HEK293 (cell line): ENCODE data around the gene ZFYVE21.

Experiments used
- CTCF ChIA-PET: fragments of 350-600 bp; formaldehyde crosslinking; extraction: SDS; loops from one replicate; lab custom pipeline; 2021; ENCODE audit warnings: antibody characterized with exemption; lab: Yijun Ruan, JAX
- POLR2A ChIA-PET: fragments of 300-600 bp; formaldehyde crosslinking; extraction: SDS; loops from one replicate; lab custom pipeline; 2020; ENCODE audit warnings: antibody characterized with exemption, inconsistent platforms; lab: Yijun Ruan, JAX
- H3K27ac ChIP-seq: fragments of 200-500 bp; sonication (Bioruptor generic); 2 replicates; pipeline ENCODE4 v1.5.1; 2014; ENCODE audit warnings: low read depth, low read length, control low read depth, inconsistent platforms; ENCODE audit errors: extremely low read depth
- H3K36me3 ChIP-seq, 2 experiments: fragments of 200-500 bp in 1 of 2; sonication (Bioruptor generic) in 1 of 2; 1 replicate in 1 of 2; 2 replicates in 1 of 2; pipeline ENCODE4 v1.5.1; 2014 to 2017; ENCODE audit warnings: inconsistent platforms in 2 of 2, low read length in 2 of 2; ENCODE audit not compliant: control insufficient read depth in 2 of 2, insufficient read depth in 1 of 2
- H3K4me1 ChIP-seq: fragments of 200-500 bp; sonication (Bioruptor generic); 2 replicates; pipeline ENCODE4 v1.5.1; 2014; ENCODE audit warnings: mild to moderate bottlenecking, low read length, inconsistent platforms; ENCODE audit not compliant: control insufficient read depth, insufficient read depth
- H3K4me3 ChIP-seq: 2 replicates; pipeline ENCODE4 v1.5.1; 2011; ENCODE audit warnings: low read depth, mild to moderate bottlenecking, control low read depth, low read length, moderate library complexity
- H3K9me3 ChIP-seq: fragments of 200-500 bp; sonication (Bioruptor generic); 2 replicates; pipeline ENCODE4 v1.5.1; 2014; ENCODE audit warnings: low read depth, low read length, inconsistent platforms; ENCODE audit not compliant: control insufficient read depth, insufficient read depth
- EGR2 ChIP-seq: fragments of 450-650 bp; formaldehyde crosslinking; IDR thresholded peaks from 2 replicates; pipeline ENCODE4 v1.5.1; 2016; ENCODE audit warnings: low read depth, missing biosample characterization, missing genetic modification characterization
- HOXD13 ChIP-seq: sonication (generic); formaldehyde crosslinking; IDR thresholded peaks from 2 replicates; pipeline ENCODE4 v1.8.0; 2022; ENCODE audit warnings: missing genetic modification reagents, borderline replicate concordance
- PRDM2 ChIP-seq: fragments of 450-650 bp; formaldehyde crosslinking; IDR thresholded peaks from 2 replicates; pipeline ENCODE4 v1.5.1; 2016; ENCODE audit warnings: missing biosample characterization, missing genetic modification characterization, borderline replicate concordance
- SCRT1 ChIP-seq: fragments of 450-650 bp; formaldehyde crosslinking; IDR thresholded peaks from 2 replicates; pipeline ENCODE4 v1.5.1; 2016; ENCODE audit warnings: missing biosample characterization, missing genetic modification characterization, borderline replicate concordance
- ZFHX2 ChIP-seq: fragments of 450-650 bp; formaldehyde crosslinking; conservative IDR thresholded peaks from 2 replicates; pipeline ENCODE4 v1.5.1; 2016; ENCODE audit warnings: missing biosample characterization, missing genetic modification characterization
- ZFP37 ChIP-seq: fragments of 450-650 bp; formaldehyde crosslinking; IDR thresholded peaks from 2 replicates; pipeline ENCODE4 v1.5.1; 2016; ENCODE audit warnings: missing biosample characterization, missing genetic modification characterization
- ZNF138 ChIP-seq: fragments of 450-650 bp; formaldehyde crosslinking; IDR thresholded peaks from 2 replicates; pipeline ENCODE4 v1.5.1; 2016; ENCODE audit warnings: missing biosample characterization, missing genetic modification characterization, borderline replicate concordance
- ZNF157 ChIP-seq: fragments of 450-650 bp; formaldehyde crosslinking; IDR thresholded peaks from 2 replicates; pipeline ENCODE4 v1.5.1; 2016; ENCODE audit warnings: missing biosample characterization, missing genetic modification characterization
- ZNF211 ChIP-seq: fragments of 450-650 bp; formaldehyde crosslinking; IDR thresholded peaks from 2 replicates; pipeline ENCODE4 v1.5.1; 2016; ENCODE audit warnings: low read depth, missing biosample characterization, missing genetic modification characterization
- ZNF248 ChIP-seq: fragments of 450-650 bp; formaldehyde crosslinking; IDR thresholded peaks from 2 replicates; pipeline ENCODE4 v1.5.1; 2017; ENCODE audit warnings: missing biosample characterization, missing genetic modification characterization
- ZNF341 ChIP-seq: fragments of 450-650 bp; formaldehyde crosslinking; IDR thresholded peaks from 2 replicates; pipeline ENCODE4; 2016; ENCODE audit warnings: low read depth, missing biosample characterization, missing genetic modification characterization
- ZNF354C ChIP-seq: fragments of 450-650 bp; formaldehyde crosslinking; IDR thresholded peaks from 2 replicates; pipeline ENCODE4 v1.5.1; 2016; ENCODE audit warnings: missing biosample characterization, missing genetic modification characterization, low read depth, borderline replicate concordance
- ZNF449 ChIP-seq: fragments of 450-650 bp; formaldehyde crosslinking; IDR thresholded peaks from 2 replicates; pipeline ENCODE4 v1.5.1; 2017; ENCODE audit warnings: missing biosample characterization, mild to moderate bottlenecking, missing genetic modification characterization, moderate library complexity
- ZNF558 ChIP-seq: fragments of 450-650 bp; formaldehyde crosslinking; IDR thresholded peaks from 2 replicates; pipeline ENCODE4 v1.5.1; 2016; ENCODE audit warnings: missing biosample characterization, missing genetic modification characterization
- ZNF621 ChIP-seq: fragments of 450-650 bp; formaldehyde crosslinking; IDR thresholded peaks from 2 replicates; pipeline ENCODE4 v1.5.1; 2017; ENCODE audit warnings: missing biosample characterization, missing genetic modification characterization
- ZNF623 ChIP-seq: fragments of 450-650 bp; formaldehyde crosslinking; IDR thresholded peaks from 2 replicates; pipeline ENCODE4 v1.5.1; 2016; ENCODE audit warnings: missing biosample characterization, missing genetic modification characterization
- ZNF624 ChIP-seq: fragments of 450-650 bp; formaldehyde crosslinking; IDR thresholded peaks from 2 replicates; pipeline ENCODE4 v1.5.1; 2017; ENCODE audit warnings: missing biosample characterization, missing genetic modification characterization
- ZSCAN16 ChIP-seq: fragments of 450-650 bp; formaldehyde crosslinking; IDR thresholded peaks from 2 replicates; pipeline ENCODE4 v1.5.1; 2016; ENCODE audit warnings: missing biosample characterization, missing genetic modification characterization
- ZSCAN4 ChIP-seq: fragments of 450-650 bp; formaldehyde crosslinking; IDR thresholded peaks from 2 replicates; pipeline ENCODE4 v1.5.1; 2017; ENCODE audit warnings: missing biosample characterization, missing genetic modification characterization
- TF ChIP-seq, protein P1 (sequence below): fragments of 450-650 bp; formaldehyde crosslinking; IDR thresholded peaks from 2 replicates; pipeline ENCODE4 v1.5.1; 2016; ENCODE audit warnings: missing biosample characterization, missing genetic modification characterization
- TF ChIP-seq, protein P2 (sequence below): fragments of 450-650 bp; formaldehyde crosslinking; IDR thresholded peaks from 2 replicates; pipeline ENCODE4 v1.5.1; 2016; ENCODE audit warnings: missing biosample characterization, missing genetic modification characterization
- TF ChIP-seq, protein P3 (sequence below): fragments of 450-650 bp; formaldehyde crosslinking; IDR thresholded peaks from 2 replicates; pipeline ENCODE4 v1.5.1; 2016; ENCODE audit warnings: missing biosample characterization, missing genetic modification characterization

The ZFYVE21 gene

GRCh38 chr14:103762036-103762435 lies 46.4 kb downstream of the ZFYVE21 start (continued):
- TF ChIP-seq, protein P1, sequence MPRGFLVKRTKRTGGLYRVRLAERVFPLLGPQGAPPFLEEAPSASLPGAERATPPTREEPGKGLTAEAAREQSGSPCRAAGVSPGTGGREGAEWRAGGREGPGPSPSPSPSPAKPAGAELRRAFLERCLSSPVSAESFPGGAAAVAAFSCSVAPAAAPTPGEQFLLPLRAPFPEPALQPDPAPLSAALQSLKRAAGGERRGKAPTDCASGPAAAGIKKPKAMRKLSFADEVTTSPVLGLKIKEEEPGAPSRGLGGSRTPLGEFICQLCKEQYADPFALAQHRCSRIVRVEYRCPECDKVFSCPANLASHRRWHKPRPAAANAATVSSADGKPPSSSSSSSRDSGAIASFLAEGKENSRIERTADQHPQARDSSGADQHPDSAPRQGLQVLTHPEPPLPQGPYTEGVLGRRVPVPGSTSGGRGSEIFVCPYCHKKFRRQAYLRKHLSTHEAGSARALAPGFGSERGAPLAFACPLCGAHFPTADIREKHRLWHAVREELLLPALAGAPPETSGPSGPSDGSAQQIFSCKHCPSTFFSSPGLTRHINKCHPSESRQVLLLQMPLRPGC (tag by site-specific recombination): no peak
- TF ChIP-seq, protein P2, sequence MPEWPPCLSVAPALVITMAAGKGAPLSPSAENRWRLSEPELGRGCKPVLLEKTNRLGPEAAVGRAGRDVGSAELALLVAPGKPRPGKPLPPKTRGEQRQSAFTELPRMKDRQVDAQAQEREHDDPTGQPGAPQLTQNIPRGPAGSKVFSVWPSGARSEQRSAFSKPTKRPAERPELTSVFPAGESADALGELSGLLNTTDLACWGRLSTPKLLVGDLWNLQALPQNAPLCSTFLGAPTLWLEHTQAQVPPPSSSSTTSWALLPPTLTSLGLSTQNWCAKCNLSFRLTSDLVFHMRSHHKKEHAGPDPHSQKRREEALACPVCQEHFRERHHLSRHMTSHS: no peak
- TF ChIP-seq ZNF621 (tag by site-specific recombination) (no peak), ZNF558 (tag by site-specific recombination) (no peak), PRDM2 (no peak), SCRT1 (tag by site-specific recombination) (no peak), ZSCAN4 (tag by site-specific recombination) (no peak)

DNA sequence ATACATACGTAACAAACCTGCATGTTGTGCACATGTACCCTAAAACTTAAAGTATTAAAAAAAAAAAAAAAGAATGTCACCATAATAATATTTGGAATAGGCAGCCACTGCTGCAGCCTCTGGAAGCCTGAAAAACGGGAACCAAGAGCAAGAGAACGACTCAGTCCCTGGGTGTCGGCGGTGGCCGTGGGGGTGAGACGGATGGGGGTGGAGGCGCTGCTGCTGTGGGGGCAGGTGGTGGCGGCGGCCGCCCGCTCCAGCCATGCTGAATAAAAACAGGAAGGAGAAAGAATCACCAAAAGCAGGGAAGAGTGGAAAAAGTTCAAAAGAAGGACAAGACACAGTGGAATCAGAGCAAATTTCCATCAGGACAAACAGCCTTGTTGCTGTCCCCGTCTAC lies 46.9 kb downstream of the ZFYVE21 start:
- Histone ChIP-seq H3K4me3 (no peak overlapping the region), H3K9me3 (no peaks in the 10 kb centered on the region), H3K27ac (no peak overlapping the region), H3K4me1 (no peaks in the 10 kb centered on the region; the same call in 1 of the 2 replicates), H3K36me3 (peaks cover 0 to 7% of the 10 kb centered on the region in 2 experiments; a peak in 2 of 3 replicates)
- POLR2A ChIA-PET: no interaction called here
- CTCF ChIA-PET: no interaction called here
- TF ChIP-seq ZSCAN16 (tag by site-specific recombination): no peak
- no peak for TF ChIP-seq ZNF157 (tag by site-specific recombination)
- TF ChIP-seq ZFP37: no peak
- no peak for TF ChIP-seq ZNF341 (tag by site-specific recombination)
- no peak for TF ChIP-seq ZNF449 (tag by site-specific recombination)
- TF ChIP-seq ZNF248 (tag by site-specific recombination): no peak
- TF ChIP-seq ZSCAN4 (tag by site-specific recombination): no peak
- no peak for TF ChIP-seq ZNF138 (tag by site-specific recombination)
- peak; percentile 87 for TF ChIP-seq EGR2
- TF ChIP-seq ZNF354C (tag by site-specific recombination): no peak
- TF ChIP-seq ZNF624 (tag by site-specific recombination): no peak
- TF ChIP-seq ZNF211 (tag by site-specific recombination): no peak
- peak; percentile 93 for TF ChIP-seq ZFHX2 (tag by site-specific recombination)
- TF ChIP-seq, protein P3, sequence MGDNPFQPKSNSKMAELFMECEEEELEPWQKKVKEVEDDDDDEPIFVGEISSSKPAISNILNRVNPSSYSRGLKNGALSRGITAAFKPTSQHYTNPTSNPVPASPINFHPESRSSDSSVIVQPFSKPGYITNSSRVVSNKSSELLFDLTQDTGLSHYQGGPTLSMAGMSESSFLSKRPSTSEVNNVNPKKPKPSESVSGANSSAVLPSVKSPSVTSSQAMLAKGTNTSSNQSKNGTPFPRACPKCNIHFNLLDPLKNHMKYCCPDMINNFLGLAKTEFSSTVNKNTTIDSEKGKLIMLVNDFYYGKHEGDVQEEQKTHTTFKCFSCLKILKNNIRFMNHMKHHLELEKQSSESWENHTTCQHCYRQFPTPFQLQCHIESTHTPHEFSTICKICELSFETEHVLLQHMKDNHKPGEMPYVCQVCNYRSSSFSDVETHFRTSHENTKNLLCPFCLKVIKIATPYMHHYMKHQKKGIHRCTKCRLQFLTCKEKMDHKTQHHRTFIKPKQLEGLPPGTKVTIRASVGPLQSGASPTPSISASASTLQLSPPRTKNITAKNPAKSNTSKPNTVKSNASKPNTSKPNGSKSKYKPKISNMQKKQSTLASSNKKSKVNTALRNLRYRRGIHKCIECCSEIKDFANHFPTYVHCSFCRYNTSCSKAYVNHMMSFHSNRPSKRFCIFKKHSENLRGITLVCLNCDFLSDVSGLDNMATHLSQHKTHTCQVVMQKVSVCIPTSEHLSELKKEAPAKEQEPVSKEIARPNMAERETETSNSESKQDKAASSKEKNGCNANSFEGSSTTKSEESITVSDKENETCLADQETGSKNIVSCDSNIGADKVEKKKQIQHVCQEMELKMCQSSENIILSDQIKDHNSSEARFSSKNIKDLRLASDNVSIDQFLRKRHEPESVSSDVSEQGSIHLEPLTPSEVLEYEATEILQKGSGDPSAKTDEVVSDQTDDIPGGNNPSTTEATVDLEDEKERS (tag by site-specific recombination): no peak
- no peak for TF ChIP-seq ZNF623 (tag by site-specific recombination)
- TF ChIP-seq HOXD13 (CRISPR knock-in tag): no peak
